GM12878 (cell line): ENCODE results near the gene KCNAB3. TPM values are rescaled to one million over a fixed set of nuclear protein-coding genes. Genes with fewer than 3 reads are reported as not detected.

Experiments
- BACH1 ChIP-seq: fragments of 450-650 bp; IDR thresholded peaks from 2 replicates; pipeline ENCODE4 v1.6.1; 2017; ENCODE audit warnings: mild to moderate bottlenecking, borderline replicate concordance
- EED ChIP-seq: sonication (generic); IDR thresholded peaks from 2 replicates; pipeline ENCODE4 v1.6.1; 2016; ENCODE audit warnings: antibody characterized with exemption, low read depth
- FOS ChIP-seq: IDR thresholded peaks from 3 replicates; pipeline ENCODE4 v1.6.1; 2011; ENCODE audit warnings: borderline replicate concordance; ENCODE audit not compliant: insufficient read length; ENCODE audit errors: extremely low read depth
- FOXK2 ChIP-seq: fragments of 450-650 bp; IDR thresholded peaks from 2 replicates; pipeline ENCODE4 v1.6.1; 2017; ENCODE audit warnings: mild to moderate bottlenecking, moderate library complexity
- FOXM1 ChIP-seq: IDR thresholded peaks from 2 replicates; pipeline ENCODE4 v1.6.1; 2012; ENCODE audit warnings: low read depth, mild to moderate bottlenecking, inconsistent platforms, low read length, moderate library complexity
- GATAD2B ChIP-seq: fragments of 450-650 bp; conservative IDR thresholded peaks from 2 replicates; pipeline ENCODE4 v1.6.1; 2017; ENCODE audit warnings: low read depth, mild to moderate bottlenecking, moderate library complexity
- HCFC1 ChIP-seq: fragments of 150-350 bp; IDR thresholded peaks from 2 replicates; pipeline ENCODE4 v1.6.1; 2014; ENCODE audit warnings: low read length
- KDM1A ChIP-seq: fragments of 200-600 bp; sonication (generic); IDR thresholded peaks from 2 replicates; pipeline ENCODE4 v1.6.1; 2016; ENCODE audit warnings: borderline replicate concordance
- LARP7 ChIP-seq: fragments of 450-650 bp; IDR thresholded peaks from 2 replicates; pipeline ENCODE4 v1.6.1; 2017; ENCODE audit warnings: mild to moderate bottlenecking
- MEF2B ChIP-seq: fragments of 450-650 bp; IDR thresholded peaks from 2 replicates; pipeline ENCODE4 v1.6.1; 2018; ENCODE audit warnings: mild to moderate bottlenecking, moderate library complexity; ENCODE audit not compliant: partially characterized antibody, poor library complexity, severe bottlenecking
- MYB ChIP-seq: fragments of 150-350 bp; IDR thresholded peaks from 2 replicates; pipeline ENCODE4 v1.6.1; 2014; ENCODE audit warnings: mild to moderate bottlenecking, low read depth, low read length, borderline replicate concordance
- NRF1 ChIP-seq: conservative IDR thresholded peaks from 2 replicates; pipeline ENCODE4 v1.6.1; 2011; ENCODE audit warnings: mild to moderate bottlenecking, low read depth, low read length, improper control_type of control experiment
- SREBF1 ChIP-seq: IDR thresholded peaks from 2 replicates; pipeline ENCODE4 v1.6.1; 2012; ENCODE audit warnings: mild to moderate bottlenecking, low read length
- SREBF2 ChIP-seq: IDR thresholded peaks from 2 replicates; pipeline ENCODE4 v1.6.1; 2012; ENCODE audit warnings: mild to moderate bottlenecking, low read length
- SRF ChIP-seq, 2 experiments: IDR thresholded peaks; 2 replicates each; pipeline ENCODE4 v1.6.1; 2011; ENCODE audit warnings: low read depth in 2 of 2, low read length in 2 of 2, mild to moderate bottlenecking in 1 of 2, moderate library complexity in 1 of 2
- STAT3 ChIP-seq: IDR thresholded peaks from 2 replicates; pipeline ENCODE4 v1.6.1; 2011; ENCODE audit warnings: low read depth, low read length, improper control_type of control experiment
- TCF12 ChIP-seq: IDR thresholded peaks from 2 replicates; pipeline ENCODE4 v1.6.1; 2011; ENCODE audit warnings: low read depth, mild to moderate bottlenecking, low read length
- polyA plus RNA-seq, 11 experiments: library from polyadenylated mRNA; depleted of rRNA in 4 of 11; unstranded in 6 of 11; stranded (reverse) in 5 of 11; fragments of >200 nt; fragmentation: Nextera tagmentation in 4 of 11; fragmentation: Illumina TruSeq in 1 of 11; extraction: Ambion mirVana in 4 of 11; extraction: Trizol in 1 of 11; gene quantifications; 1 replicate in 1 of 11; 2 replicates in 10 of 11; pipeline versions ENCODE4 v1.2.1 to v1.2.3, GENCODE V29; 2011 to 2016; ENCODE audit warnings: inconsistent platforms in 2 of 11, missing spikeins in 2 of 11, low read depth in 1 of 11
- total RNA-seq, 4 experiments: library from RNA; depleted of rRNA in 3 of 4; stranded (reverse); fragments of >200 nt in 3 of 4; fragmentation: Illumina TruSeq in 1 of 4; extraction: Trizol in 1 of 4; gene quantifications; 2 replicates each; pipeline versions ENCODE4 v1.2.1 to v1.2.3, GENCODE V29; 2013 to 2021
- TF ChIP-seq, protein P1 (sequence below): fragments of 450-650 bp; IDR thresholded peaks from 2 replicates; pipeline ENCODE4 v1.6.1; 2017; ENCODE audit warnings: borderline replicate concordance
- TF ChIP-seq, protein P2 (sequence below): IDR thresholded peaks from 2 replicates; pipeline ENCODE4 v1.6.1; 2011; ENCODE audit warnings: borderline replicate concordance, low read depth, mild to moderate bottlenecking, moderate library complexity, low read length; ENCODE audit not compliant: insufficient read depth, poor library complexity, severe bottlenecking
- TF ChIP-seq, protein P3 (sequence below): fragments of 450-650 bp; IDR thresholded peaks from 2 replicates; pipeline ENCODE4 v1.6.1; 2017; ENCODE audit warnings: antibody characterized with exemption, mild to moderate bottlenecking, moderate library complexity
- TF ChIP-seq, protein P4 (sequence below): fragments of 450-650 bp; IDR thresholded peaks from 2 replicates; pipeline ENCODE4 v1.6.1; 2018; ENCODE audit warnings: mild to moderate bottlenecking, low read depth, moderate library complexity; ENCODE audit not compliant: partially characterized antibody
- TF ChIP-seq, protein P5 (sequence below): IDR thresholded peaks from 2 replicates; pipeline ENCODE4 v1.6.1; 2011; ENCODE audit warnings: low read depth, mild to moderate bottlenecking, low read length, moderate library complexity, borderline replicate concordance; ENCODE audit errors: extremely low read depth

Gene KCNAB3
- total and polyA plus RNA-seq, 10 of the 15 experiments (the other 5 are each of a cell fraction or from before 2014, with no cell fraction given), result 0.22 to 7.9 (median 1.8) TPM

DNA sequence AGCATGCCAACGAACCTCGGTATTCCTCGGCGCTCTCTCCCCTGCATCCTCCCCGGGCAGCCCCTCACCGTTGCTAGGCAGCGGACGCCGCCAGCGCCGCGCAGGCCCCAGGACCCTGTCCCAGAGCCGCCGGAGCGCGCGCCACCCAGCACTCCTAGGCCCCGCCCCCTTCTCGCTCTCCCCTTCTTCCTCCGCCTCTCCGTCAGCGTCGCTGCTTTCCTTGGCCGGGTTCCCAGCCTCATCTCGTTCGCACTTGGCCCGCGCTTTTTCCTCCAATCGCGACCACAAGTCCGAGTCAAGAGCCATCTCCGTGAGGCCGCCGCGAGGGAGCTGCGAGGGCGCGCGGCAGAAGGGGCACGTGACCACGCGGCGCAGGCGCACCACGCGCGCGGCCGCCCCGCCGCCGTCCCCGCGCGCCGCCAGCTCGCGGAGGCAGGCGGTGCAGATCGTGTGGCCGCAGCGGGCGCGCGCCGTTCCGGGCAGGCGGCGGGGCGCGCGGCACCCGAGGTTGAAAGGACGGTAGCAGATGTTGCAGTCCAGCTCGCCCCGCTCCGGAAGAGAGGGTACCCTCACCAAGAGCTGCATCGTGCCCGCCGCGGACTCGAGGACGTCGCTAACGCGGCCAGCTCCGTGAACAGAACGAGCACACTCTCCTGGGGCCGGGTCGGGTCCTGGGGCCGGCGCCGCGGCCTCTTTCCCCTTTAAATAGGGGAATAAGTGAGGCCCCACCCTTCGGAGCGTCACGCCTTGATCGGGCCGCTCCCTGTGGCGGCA, 13.9 kb downstream of the KCNAB3 start, which contains the start of gene RNF227 (continued):
- TF ChIP-seq, protein P1, sequence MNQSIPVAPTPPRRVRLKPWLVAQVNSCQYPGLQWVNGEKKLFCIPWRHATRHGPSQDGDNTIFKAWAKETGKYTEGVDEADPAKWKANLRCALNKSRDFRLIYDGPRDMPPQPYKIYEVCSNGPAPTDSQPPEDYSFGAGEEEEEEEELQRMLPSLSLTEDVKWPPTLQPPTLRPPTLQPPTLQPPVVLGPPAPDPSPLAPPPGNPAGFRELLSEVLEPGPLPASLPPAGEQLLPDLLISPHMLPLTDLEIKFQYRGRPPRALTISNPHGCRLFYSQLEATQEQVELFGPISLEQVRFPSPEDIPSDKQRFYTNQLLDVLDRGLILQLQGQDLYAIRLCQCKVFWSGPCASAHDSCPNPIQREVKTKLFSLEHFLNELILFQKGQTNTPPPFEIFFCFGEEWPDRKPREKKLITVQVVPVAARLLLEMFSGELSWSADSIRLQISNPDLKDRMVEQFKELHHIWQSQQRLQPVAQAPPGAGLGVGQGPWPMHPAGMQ, result no peak
- TF ChIP-seq MYB (no peak), FOXK2 (no peak), NRF1 (peak; percentile 71), SREBF1 (no peak), MEF2B (no peak), FOS (no peak), BACH1 (peak; percentile 70; the same call in 1 of the 2 replicates), SRF (IDR thresholded peaks at IDR 0.05; ENCODE audit: low read depth in 2 of 2, low read length in 2 of 2) (0 out of 4 replicates have a peak, but pooled peaks of 1 of the 2 experiments have one; percentile 16), SREBF2 (no peak), KDM1A (no peak), STAT3 (no peak), GATAD2B (peak; percentile 29; the same call in 1 of the 2 replicates), FOXM1 (no peak), EED (no peak; the same call in 1 of the 2 replicates), LARP7 (peak; percentile 71), HCFC1 (no peak), TCF12 (no peak)
- TF ChIP-seq, protein P2, sequence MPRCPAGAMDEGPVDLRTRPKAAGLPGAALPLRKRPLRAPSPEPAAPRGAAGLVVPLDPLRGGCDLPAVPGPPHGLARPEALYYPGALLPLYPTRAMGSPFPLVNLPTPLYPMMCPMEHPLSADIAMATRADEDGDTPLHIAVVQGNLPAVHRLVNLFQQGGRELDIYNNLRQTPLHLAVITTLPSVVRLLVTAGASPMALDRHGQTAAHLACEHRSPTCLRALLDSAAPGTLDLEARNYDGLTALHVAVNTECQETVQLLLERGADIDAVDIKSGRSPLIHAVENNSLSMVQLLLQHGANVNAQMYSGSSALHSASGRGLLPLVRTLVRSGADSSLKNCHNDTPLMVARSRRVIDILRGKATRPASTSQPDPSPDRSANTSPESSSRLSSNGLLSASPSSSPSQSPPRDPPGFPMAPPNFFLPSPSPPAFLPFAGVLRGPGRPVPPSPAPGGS, result no peak
- TF ChIP-seq, protein P3, sequence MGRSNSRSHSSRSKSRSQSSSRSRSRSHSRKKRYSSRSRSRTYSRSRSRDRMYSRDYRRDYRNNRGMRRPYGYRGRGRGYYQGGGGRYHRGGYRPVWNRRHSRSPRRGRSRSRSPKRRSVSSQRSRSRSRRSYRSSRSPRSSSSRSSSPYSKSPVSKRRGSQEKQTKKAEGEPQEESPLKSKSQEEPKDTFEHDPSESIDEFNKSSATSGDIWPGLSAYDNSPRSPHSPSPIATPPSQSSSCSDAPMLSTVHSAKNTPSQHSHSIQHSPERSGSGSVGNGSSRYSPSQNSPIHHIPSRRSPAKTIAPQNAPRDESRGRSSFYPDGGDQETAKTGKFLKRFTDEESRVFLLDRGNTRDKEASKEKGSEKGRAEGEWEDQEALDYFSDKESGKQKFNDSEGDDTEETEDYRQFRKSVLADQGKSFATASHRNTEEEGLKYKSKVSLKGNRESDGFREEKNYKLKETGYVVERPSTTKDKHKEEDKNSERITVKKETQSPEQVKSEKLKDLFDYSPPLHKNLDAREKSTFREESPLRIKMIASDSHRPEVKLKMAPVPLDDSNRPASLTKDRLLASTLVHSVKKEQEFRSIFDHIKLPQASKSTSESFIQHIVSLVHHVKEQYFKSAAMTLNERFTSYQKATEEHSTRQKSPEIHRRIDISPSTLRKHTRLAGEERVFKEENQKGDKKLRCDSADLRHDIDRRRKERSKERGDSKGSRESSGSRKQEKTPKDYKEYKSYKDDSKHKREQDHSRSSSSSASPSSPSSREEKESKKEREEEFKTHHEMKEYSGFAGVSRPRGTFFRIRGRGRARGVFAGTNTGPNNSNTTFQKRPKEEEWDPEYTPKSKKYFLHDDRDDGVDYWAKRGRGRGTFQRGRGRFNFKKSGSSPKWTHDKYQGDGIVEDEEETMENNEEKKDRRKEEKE, result no peak
- TF ChIP-seq, protein P4, sequence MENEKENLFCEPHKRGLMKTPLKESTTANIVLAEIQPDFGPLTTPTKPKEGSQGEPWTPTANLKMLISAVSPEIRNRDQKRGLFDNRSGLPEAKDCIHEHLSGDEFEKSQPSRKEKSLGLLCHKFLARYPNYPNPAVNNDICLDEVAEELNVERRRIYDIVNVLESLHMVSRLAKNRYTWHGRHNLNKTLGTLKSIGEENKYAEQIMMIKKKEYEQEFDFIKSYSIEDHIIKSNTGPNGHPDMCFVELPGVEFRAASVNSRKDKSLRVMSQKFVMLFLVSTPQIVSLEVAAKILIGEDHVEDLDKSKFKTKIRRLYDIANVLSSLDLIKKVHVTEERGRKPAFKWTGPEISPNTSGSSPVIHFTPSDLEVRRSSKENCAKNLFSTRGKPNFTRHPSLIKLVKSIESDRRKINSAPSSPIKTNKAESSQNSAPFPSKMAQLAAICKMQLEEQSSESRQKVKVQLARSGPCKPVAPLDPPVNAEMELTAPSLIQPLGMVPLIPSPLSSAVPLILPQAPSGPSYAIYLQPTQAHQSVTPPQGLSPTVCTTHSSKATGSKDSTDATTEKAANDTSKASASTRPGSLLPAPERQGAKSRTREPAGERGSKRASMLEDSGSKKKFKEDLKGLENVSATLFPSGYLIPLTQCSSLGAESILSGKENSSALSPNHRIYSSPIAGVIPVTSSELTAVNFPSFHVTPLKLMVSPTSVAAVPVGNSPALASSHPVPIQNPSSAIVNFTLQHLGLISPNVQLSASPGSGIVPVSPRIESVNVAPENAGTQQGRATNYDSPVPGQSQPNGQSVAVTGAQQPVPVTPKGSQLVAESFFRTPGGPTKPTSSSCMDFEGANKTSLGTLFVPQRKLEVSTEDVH, result no peak
- TF ChIP-seq, protein P5, sequence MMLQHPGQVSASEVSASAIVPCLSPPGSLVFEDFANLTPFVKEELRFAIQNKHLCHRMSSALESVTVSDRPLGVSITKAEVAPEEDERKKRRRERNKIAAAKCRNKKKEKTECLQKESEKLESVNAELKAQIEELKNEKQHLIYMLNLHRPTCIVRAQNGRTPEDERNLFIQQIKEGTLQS, result peak; percentile 95
